ENCODE measurements around the gene PLD2. TPM values are rescaled to one million over a fixed set of nuclear protein-coding genes. Genes with fewer than 3 reads are reported as not detected.
A peak's percentile ranks its signal among the peaks of the same experiment; 100 is the strongest.

The PLD2 gene
- polyA plus RNA-seq, 3 donors: 3.5 to 122 (median 4.0) TPM

- Mint-ChIP-seq H3K27me3 (ENCODE audit: low read depth in 3 of 3) (peaks cover 1 to 3% (median 3%) of the 10 kb centered on the region in 3 donors), H3K36me3 (peaks cover 35 to 37% of the 10 kb centered on the region in 2 donors), H3K27ac (peak overlapping the region in 4 of 7 donors; percentile 1 to 60 (median 16)), H3K9me3 (no peaks in the 10 kb centered on the region), H3K4me1 (peaks cover 35% of the 10 kb centered on the region), H3K4me3 (peak overlapping the region; percentile 97 to 99)
- Histone ChIP-seq H3K4me2 (replicated peaks; ENCODE audit: extremely low read depth, low read length, poor library complexity, severe bottlenecking) (peak overlapping the region; percentile 98), H2AFZ (ENCODE audit: insufficient read depth, low read depth, low read length, poor library complexity, severe bottlenecking) (no peak overlapping the region), H3K79me2 (ENCODE audit: insufficient read depth, low read length) (peaks cover 61% of the 10 kb centered on the region), H3K4me3 (replicated peaks in 1 of 3; ENCODE audit: low read depth in 2 of 3, low read length in 3 of 3) (peak overlapping the region in 1 of 3 experiments; percentile 94), H3K9ac (ENCODE audit: insufficient read depth, low read length, poor library complexity, severe bottlenecking) (no peak overlapping the region), H4K20me1 (ENCODE audit: insufficient read depth, low read length) (peaks cover 21% of the 10 kb centered on the region), H3K9me3 (replicated peaks in 1 of 2; ENCODE audit: control insufficient read depth in 1 of 2, insufficient read depth in 1 of 2, low read length in 2 of 2) (no peaks in the 10 kb centered on the region), H3K4me1 (ENCODE audit: control insufficient read depth in 1 of 2, insufficient read depth in 2 of 2, low read length in 2 of 2) (peaks cover 25 to 32% of the 10 kb centered on the region in 2 donors), H3K36me3 (replicated peaks in 1 of 2; ENCODE audit: control insufficient read depth in 1 of 2, insufficient read depth in 2 of 2, low read length in 2 of 2) (peaks cover 10 to 28% of the 10 kb centered on the region in 2 donors), H3K27me3 (ENCODE audit: control insufficient read depth in 2 of 2, insufficient read depth in 2 of 2, low read length in 2 of 2) (no peaks in the 10 kb centered on the region), H3K27ac (ENCODE audit: low read depth in 1 of 2, low read length in 2 of 2) (no peak overlapping the region)
- intact Hi-C loops (cut with micrococcal nuclease): loop anchor here (1.0 to 5.0 kb wide), 4 partner anchors 8 to 43 kb away; partner anchors contain the start of gene PSMB6 (in 1 of the 2)
- DNase-seq: no peak
- WGBS (ENCODE audit: insufficient coverage): 100% methylated on average over 3 of the region's 4 CpGs
- TF ChIP-seq CTCF (IDR thresholded peaks at IDR 0.05): no peak
These were observed 27.7 kb downstream of the PLD2 start for GRCh38 chr17:4834681-4835020.

- no peaks in the 10 kb centered on the region for H3K27me3 ChIP-seq (ENCODE audit: control insufficient read depth in 2 of 2, insufficient read depth in 2 of 2, low read length in 2 of 2)
- no peaks in the 10 kb centered on the region for H3K9me3 Mint-ChIP-seq
- no peaks in the 10 kb centered on the region for H3K9me3 ChIP-seq (replicated peaks in 1 of 2; ENCODE audit: control insufficient read depth in 1 of 2, insufficient read depth in 1 of 2, low read length in 2 of 2)
- no peak overlapping the region for H2AFZ ChIP-seq (ENCODE audit: insufficient read depth, low read depth, low read length, poor library complexity, severe bottlenecking)
- WGBS (ENCODE audit: insufficient coverage): no CpG with 5 or more reads among the region's 4 CpGs
- H3K4me3 ChIP-seq (replicated peaks in 1 of 3; ENCODE audit: low read depth in 2 of 3, low read length in 3 of 3): no peak overlapping the region
- H3K36me3 Mint-ChIP-seq: peaks cover 48 to 49% of the 10 kb centered on the region in 2 donors
- no peak for DNase-seq
- peaks cover 25 to 41% of the 10 kb centered on the region in 2 donors for H3K4me1 ChIP-seq (ENCODE audit: control insufficient read depth in 1 of 2, insufficient read depth in 2 of 2, low read length in 2 of 2)
- H3K27ac ChIP-seq (ENCODE audit: low read depth in 1 of 2, low read length in 2 of 2): no peak overlapping the region
- H3K27ac Mint-ChIP-seq: peak overlapping the region in 2 of 7 donors; percentile 38 to 44
- H3K9ac ChIP-seq (ENCODE audit: insufficient read depth, low read length, poor library complexity, severe bottlenecking): no peak overlapping the region
- peaks cover 21% of the 10 kb centered on the region for H4K20me1 ChIP-seq (ENCODE audit: insufficient read depth, low read length)
- no peak overlapping the region for H3K4me3 Mint-ChIP-seq
- no peak overlapping the region for H3K4me2 ChIP-seq (replicated peaks; ENCODE audit: extremely low read depth, low read length, poor library complexity, severe bottlenecking)
- no peak for TF ChIP-seq CTCF (IDR thresholded peaks at IDR 0.05)
- peaks cover 77% of the 10 kb centered on the region for H3K79me2 ChIP-seq (ENCODE audit: insufficient read depth, low read length)
- H3K36me3 ChIP-seq (replicated peaks in 1 of 2; ENCODE audit: control insufficient read depth in 1 of 2, insufficient read depth in 2 of 2, low read length in 2 of 2): peaks cover 10 to 31% of the 10 kb centered on the region in 2 donors
- H3K4me1 Mint-ChIP-seq: peaks cover 48% of the 10 kb centered on the region
- peaks cover 0 to 3% (median 1%) of the 10 kb centered on the region in 3 donors for H3K27me3 Mint-ChIP-seq (ENCODE audit: low read depth in 3 of 3)
- intact Hi-C loops (cut with micrococcal nuclease): loop anchor here (5.0 kb wide), 3 partner anchors 36 to 41 kb away; partner anchors contain the start of gene PSMB6 (in 1 of the 2)
These were observed 29.3 kb downstream of the PLD2 start for GRCh38 chr17:4836221-4836620.
